ENCODE results near the gene MAP3K20. TPM values are rescaled to one million over a fixed set of nuclear protein-coding genes. Genes with fewer than 3 reads are reported as not detected.
"Not testable (repeated sequence)": the region's sequence is repeated elsewhere in the genome, so short reads cannot be mapped to it uniquely, and the experiment has no call there.

The MAP3K20 gene
- total RNA-seq, 2 experiments from 2014 or later: 11.0 to 11.9 TPM

DNA sequence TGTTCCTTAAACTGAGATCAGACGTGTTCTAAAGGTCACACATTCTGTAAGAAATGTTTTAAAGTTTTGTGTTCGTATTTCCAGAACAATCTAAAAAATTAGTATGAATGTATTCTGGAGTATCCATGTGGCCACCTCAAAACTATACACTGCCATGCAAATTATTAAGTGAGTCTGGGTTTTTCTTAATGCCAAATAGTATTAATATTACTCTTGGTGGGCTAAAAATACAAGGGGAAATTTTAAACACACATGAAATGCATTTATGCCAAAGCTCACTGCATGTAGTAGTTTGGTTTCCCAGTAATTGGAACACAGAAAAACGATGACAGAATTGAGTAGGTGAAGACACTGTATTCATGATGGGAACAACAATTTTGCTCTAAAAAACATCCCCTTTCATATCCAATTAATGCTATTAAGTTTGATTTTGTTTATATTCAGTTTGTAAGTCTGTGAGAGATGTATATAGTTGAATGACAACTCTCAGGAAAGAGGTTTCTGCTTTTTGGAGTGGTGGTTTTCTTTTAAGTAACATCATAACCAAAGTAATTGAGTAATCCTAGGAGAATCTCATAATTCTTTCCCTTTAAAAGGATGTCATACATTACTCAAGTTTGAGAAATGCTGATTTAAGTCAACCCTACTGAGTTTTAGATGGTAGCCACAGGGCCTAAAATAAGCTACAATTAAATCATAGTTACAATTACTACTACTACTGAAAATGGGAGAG, 203.3 kb downstream of the MAP3K20 start:
- Mint-ChIP-seq H3K27me3 (no peaks in the 10 kb centered on the region), H3K36me3 (no peaks in the 10 kb centered on the region), H3K4me3 (no peak overlapping the region), H3K27ac (no peak overlapping the region), H3K9me3 (peaks cover 3% of the 10 kb centered on the region), H3K4me1 (no peaks in the 10 kb centered on the region)
- no peak for DNase-seq

DNA sequence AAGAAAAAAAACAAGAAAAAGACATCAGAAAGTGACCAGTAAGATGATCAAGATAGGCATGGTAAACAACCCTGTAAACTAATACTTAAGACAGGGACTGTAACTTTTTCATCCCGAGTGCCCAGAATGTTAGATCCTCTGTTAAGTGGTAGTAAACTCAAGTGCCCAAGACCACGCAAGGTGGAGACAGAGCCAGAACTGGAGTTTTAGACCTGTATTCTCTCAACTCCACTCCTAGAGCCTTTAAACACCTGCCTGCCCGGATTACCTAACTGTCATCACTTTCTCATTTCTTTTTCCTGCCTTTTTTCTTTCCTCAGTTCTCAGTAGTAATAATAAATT, 203.9 kb downstream of the MAP3K20 start:
- no peaks in the 10 kb centered on the region for H3K4me1 Mint-ChIP-seq
- H3K9me3 Mint-ChIP-seq: no peaks in the 10 kb centered on the region
- no peak for DNase-seq
- no peaks in the 10 kb centered on the region for H3K36me3 Mint-ChIP-seq
- no peak overlapping the region for H3K4me3 Mint-ChIP-seq
- no peaks in the 10 kb centered on the region for H3K27me3 Mint-ChIP-seq
- H3K27ac Mint-ChIP-seq: no peak overlapping the region

DNA sequence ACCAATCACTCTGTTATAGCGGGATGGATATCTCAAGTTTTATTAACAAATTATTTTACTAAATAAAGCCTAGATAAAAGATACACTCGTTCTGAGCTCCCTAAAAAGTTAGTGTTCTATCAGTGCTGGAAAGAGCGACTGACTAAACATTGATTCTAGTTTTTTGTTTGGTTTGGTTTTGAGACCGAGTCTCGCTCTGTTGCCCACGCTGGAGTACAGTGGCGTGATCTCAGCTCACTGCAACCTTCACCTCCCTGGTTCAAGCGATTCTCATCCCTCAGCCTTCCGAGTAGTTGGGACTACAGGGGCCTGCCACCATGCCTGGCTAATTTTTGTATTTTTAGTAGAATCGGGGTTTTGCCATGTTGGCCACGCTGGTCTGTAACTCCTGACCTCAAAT, 205.2 kb downstream of the MAP3K20 start:
- Mint-ChIP-seq H3K4me1 (no peaks in the 10 kb centered on the region), H3K27ac (no peak overlapping the region), H3K36me3 (no peaks in the 10 kb centered on the region), H3K4me3 (no peak overlapping the region), H3K27me3 (no peaks in the 10 kb centered on the region), H3K9me3 (no peaks in the 10 kb centered on the region)
- DNase-seq: no peak

DNA sequence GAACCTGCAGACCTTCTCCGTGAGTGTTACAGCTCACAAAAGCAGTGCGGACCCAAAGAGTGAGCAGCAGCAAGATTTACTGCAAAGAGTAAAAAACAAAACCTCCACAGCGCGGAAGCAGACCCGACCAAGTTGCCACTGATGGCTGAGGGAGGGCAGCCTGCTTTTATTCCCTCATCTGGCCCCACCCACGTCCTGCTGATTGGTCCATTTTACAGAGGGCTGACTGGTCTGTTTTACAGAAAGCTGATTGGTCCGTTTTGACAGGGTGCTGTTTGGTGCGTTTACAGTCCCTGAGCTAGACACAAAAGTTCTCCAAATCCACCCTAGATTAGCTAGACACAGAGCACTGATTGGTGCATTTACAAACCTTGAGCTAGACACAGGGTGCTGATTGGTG, 206.3 kb downstream of the MAP3K20 start:
- not testable (repeated sequence) for H3K36me3 Mint-ChIP-seq, H3K4me1 Mint-ChIP-seq, H3K4me3 Mint-ChIP-seq, H3K27ac Mint-ChIP-seq, H3K27me3 Mint-ChIP-seq, DNase-seq, H3K9me3 Mint-ChIP-seq

DNA sequence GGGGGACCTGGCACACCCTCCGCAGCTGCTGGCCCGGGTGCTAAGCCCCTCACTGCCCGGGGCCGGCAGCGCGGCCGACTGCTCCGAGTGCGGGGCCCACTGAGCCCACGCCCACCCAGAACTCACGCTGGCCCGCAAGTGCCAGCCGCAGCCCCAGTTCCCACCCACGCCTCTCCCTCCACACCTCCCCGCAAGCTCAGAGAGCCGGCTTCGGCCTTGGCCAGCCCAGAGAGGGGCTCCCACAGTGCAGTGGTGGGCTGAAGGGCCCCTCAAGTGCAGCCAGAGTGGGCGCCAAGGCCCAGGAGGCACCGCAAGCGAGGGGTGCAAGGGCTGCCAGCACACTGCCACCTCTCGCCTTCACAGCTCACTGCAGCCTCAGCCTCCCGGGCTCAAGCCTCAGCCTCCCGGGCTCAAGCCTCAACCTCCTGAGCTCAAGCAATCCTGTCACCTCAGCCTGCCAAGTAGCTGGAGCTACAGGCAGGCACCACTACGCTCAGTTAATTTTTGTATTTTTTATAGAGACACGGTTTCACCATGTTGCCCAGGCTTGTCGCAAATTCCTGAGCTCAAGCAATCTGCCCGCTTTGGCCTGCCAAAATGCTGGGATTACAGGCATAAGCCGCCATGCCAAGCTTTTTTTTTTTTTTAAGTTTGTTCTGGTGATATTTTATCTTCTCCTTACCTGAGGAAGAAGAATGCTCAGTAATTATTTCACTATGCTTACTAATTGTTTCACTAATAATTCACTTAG, 207.3 kb downstream of the MAP3K20 start:
- Mint-ChIP-seq H3K4me3 (no peak overlapping the region), H3K36me3 (no peaks in the 10 kb centered on the region), H3K4me1 (no peaks in the 10 kb centered on the region), H3K27me3 (no peaks in the 10 kb centered on the region), H3K27ac (no peak overlapping the region), H3K9me3 (no peaks in the 10 kb centered on the region)
- no peak for DNase-seq

DNA sequence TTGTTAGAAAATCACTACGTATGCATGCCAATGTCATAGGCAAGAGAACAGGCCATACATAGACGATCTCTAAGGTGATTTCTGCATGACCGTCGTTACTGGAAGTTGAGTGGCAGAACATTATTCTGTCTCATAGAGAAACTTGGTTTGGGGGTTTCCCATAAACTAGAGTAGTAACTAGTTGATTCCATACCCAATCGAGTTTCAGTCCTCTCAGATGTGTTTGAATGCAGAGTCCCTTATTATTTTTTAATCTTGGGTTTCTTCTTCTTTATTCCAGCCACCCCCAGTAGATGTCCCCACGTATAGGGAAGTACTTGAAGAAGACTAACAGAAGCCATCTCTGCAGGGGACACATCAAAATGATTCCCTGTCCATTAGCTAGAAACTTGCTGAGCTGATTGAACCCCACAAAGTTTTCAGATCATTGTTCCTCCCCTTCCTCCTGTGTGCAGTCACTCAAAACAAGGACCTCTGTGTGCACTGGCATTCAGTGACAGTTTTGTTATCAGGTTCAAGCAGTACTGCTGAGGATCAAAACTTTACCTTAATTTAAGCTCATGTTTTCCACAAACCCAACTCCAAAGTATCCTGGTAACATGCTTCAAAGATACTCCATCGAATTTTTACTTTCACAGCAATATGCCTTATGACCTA, 210.6 kb downstream of the MAP3K20 start:
- peaks cover 7% of the 10 kb centered on the region for H3K27me3 Mint-ChIP-seq
- H3K9me3 Mint-ChIP-seq: no peaks in the 10 kb centered on the region
- DNase-seq: no peak
- no peaks in the 10 kb centered on the region for H3K4me1 Mint-ChIP-seq
- H3K36me3 Mint-ChIP-seq: no peaks in the 10 kb centered on the region
- H3K4me3 Mint-ChIP-seq: no peak overlapping the region
- H3K27ac Mint-ChIP-seq: no peak overlapping the region

DNA sequence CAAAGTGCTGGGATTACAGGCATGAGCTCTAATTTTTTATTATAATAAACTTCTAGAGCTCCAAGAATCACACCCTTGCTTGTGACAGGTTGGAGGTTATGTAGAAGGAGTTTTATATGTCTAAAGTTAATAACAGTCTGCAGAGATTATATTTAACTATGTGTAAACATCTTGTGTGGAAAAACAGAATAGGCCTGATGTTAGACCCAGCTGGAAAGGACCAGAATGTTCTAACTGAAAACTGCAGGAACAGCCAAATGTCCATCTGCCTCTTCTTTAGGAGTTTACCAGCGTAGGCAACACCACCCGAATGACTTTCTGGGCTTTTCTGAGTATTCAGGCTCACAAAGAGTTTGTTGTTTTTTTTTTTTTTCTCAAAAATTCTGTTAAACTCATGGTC, 211.9 kb downstream of the MAP3K20 start:
- no peaks in the 10 kb centered on the region for H3K36me3 Mint-ChIP-seq

DNA sequence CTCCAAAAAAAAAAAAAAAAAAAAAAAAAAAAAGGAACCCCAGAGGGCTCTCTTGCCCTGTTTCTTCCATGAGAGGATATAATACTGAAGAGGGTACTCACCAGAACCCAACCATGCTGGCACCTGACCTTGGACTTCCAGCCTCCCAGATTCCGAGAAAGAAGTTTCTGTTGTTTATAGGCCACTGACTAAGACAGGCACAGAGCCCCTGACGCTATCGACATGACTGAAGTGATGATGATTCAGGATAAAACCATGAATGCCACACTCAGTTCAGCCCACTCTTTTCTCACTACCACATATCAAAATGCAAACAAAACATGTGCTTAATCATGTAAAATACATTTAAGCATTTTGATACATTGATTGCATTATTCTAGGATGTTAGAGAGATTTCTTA, 212.9 kb downstream of the MAP3K20 start:
- Mint-ChIP-seq H3K4me1 (no peaks in the 10 kb centered on the region), H3K4me3 (no peak overlapping the region), H3K27ac (no peak overlapping the region), H3K27me3 (peaks cover 11% of the 10 kb centered on the region), H3K36me3 (no peaks in the 10 kb centered on the region), H3K9me3 (no peaks in the 10 kb centered on the region)
- DNase-seq: no peak

More for the DNA sequence above, 211.9 kb downstream of the MAP3K20 start:
- Mint-ChIP-seq H3K4me3 (no peak overlapping the region), H3K27me3 (peaks cover 11% of the 10 kb centered on the region), H3K9me3 (no peaks in the 10 kb centered on the region), H3K4me1 (no peaks in the 10 kb centered on the region), H3K27ac (no peak overlapping the region)
- no peak for DNase-seq

DNA sequence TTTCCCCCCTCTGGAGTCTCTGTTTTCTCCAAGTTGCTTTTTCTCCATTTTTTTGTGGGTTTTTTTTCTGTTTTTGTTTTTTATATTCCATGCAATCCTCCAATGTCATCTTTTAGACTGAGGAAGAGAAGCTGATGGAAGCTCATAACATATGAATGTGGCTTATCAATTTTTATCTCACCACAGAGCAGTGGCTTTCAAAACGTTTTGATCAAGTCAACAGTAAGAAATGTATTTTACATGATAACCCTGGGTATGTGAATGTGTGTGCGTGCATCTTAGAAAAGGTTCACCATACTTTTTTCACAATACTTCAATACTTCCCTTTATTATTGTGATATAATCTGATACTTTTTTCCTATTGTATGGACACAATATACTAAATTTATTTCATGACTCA, 214.4 kb downstream of the MAP3K20 start:
- Mint-ChIP-seq H3K9me3 (no peaks in the 10 kb centered on the region), H3K4me3 (no peak overlapping the region)

DNA sequence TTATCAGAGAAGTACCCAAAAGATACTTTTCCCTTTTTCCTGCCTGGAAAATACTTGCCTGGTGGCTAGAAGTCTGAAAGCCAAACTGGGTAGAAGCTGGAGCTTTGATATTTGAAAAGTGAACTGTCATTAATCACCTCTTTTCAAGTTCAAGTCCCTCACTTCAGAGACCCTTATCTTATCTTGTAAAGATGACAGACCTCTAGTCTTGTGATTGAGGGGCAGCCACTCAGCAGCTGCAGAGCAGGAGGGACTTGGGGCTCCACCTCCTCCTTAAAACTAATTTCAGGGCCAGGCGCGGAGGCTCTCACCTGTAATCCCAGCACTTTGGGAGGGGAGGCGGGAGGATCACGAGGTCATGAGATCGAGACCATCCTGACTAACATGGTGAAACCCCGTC, 214.9 kb downstream of the MAP3K20 start:
- Mint-ChIP-seq H3K4me1 (no peaks in the 10 kb centered on the region), H3K27me3 (peaks cover 11% of the 10 kb centered on the region), H3K4me3 (no peak overlapping the region), H3K9me3 (no peaks in the 10 kb centered on the region), H3K27ac (no peak overlapping the region), H3K36me3 (no peaks in the 10 kb centered on the region)
- DNase-seq: no peak

More for the DNA sequence above, 214.4 kb downstream of the MAP3K20 start:
- Mint-ChIP-seq H3K27me3 (peaks cover 11% of the 10 kb centered on the region), H3K27ac (no peak overlapping the region), H3K36me3 (no peaks in the 10 kb centered on the region), H3K4me1 (no peaks in the 10 kb centered on the region)
- DNase-seq: no peak

DNA sequence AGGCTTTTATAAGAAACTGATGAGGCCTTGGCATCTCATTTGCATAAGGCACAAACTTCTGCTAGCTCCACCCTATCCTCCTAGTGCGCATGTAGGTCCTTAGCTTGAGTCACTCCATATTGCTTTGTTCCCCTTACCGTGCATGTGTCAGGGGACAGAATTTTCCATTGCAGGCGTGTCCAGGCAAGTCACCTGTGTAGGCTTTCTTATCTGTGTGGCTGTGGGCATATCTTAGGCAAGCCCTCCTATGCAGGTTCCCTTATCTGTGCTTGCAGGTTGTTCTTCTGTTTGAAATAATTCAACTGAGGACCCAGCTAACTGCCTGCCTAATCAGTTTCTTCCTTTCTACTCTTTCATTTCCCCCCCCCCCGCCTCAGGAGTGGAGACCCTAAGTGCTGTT, 215.8 kb downstream of the MAP3K20 start:
- no peaks in the 10 kb centered on the region for H3K4me1 Mint-ChIP-seq
- no peak for DNase-seq
- H3K4me3 Mint-ChIP-seq: no peak overlapping the region
- H3K27me3 Mint-ChIP-seq: peaks cover 11% of the 10 kb centered on the region
- H3K27ac Mint-ChIP-seq: no peak overlapping the region
- peaks cover 3% of the 10 kb centered on the region for H3K9me3 Mint-ChIP-seq
- H3K36me3 Mint-ChIP-seq: no peaks in the 10 kb centered on the region

DNA sequence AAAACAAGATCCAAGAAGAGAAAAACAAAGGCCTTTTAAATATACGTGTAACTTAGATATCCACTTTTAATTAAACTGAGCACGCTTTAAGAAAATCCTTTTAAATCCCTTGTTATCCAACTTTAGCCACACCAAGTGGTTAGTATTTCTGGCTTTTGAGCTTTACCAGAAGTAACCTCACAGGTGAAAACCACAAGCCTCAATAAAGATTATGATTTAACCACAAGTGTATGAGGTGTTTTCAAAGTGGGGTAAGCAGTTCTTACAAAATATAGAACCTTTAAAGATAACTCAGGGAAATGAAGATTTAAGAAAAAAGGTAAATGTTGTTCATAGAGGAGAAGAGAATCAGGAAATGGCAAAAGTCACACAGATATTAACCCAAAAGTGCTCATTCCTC, 220.6 kb downstream of the MAP3K20 start:
- DNase-seq: no peak
- Mint-ChIP-seq H3K4me1 (no peaks in the 10 kb centered on the region), H3K9me3 (peaks cover 22% of the 10 kb centered on the region), H3K27ac (no peak overlapping the region), H3K36me3 (peaks cover 5% of the 10 kb centered on the region), H3K27me3 (peaks cover 6% of the 10 kb centered on the region), H3K4me3 (no peak overlapping the region)

DNA sequence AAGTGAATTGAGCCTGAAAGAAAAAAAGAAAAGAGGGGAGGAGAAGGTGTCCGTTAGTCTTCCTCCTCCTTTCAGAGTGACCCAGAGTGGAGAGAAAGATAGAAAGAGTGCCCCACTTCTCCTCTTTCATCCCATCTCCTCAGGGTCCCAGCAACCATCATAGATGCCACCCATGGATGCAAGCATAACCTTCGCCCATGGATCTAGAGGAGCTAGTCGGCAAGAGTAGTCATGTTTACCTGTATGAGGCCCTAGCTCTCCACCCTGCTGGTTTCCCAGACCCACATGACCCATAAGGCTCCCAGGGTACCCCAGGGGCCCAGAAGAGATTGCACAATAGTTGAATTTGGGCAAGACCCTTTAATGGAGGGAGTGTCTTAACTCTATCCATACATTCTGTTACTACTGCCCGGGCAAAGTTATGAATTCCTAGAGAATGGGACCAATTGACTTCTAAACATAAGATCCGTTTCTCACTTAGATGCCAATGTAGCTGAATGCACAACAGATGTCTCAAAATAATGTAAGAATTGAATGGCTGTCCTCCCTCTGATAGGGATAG, 223.0 kb downstream of the MAP3K20 start:
- Mint-ChIP-seq H3K27me3 (peaks cover 3% of the 10 kb centered on the region), H3K4me3 (no peak overlapping the region), H3K36me3 (peaks cover 5% of the 10 kb centered on the region), H3K4me1 (no peaks in the 10 kb centered on the region), H3K27ac (no peak overlapping the region), H3K9me3 (peaks cover 25% of the 10 kb centered on the region)
- no peak for DNase-seq

DNA sequence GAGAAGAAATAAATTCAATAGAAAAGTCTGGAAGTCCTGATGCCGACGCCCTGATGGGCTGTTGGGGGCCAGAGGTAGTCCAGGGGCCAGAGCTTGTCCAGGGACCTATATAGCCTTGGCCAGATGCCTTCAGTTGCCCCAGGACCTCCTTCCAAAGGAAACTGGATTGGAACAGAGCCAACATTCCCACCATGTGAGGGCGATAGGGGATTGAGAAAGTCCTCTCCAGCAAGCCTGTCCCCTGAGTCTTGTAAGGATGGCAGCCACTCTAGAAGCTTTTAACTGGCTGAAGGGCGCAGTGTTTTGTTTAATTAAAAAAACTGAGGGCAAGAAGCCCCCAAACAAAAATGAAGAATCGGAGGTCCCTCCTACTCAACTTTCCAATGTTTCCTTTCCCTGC, 224.1 kb downstream of the MAP3K20 start:
- peaks cover 3% of the 10 kb centered on the region for H3K27me3 Mint-ChIP-seq
- H3K4me3 Mint-ChIP-seq: no peak overlapping the region
- H3K9me3 Mint-ChIP-seq: peaks cover 25% of the 10 kb centered on the region
- no peak overlapping the region for H3K27ac Mint-ChIP-seq
- H3K4me1 Mint-ChIP-seq: no peaks in the 10 kb centered on the region
- DNase-seq: no peak
- H3K36me3 Mint-ChIP-seq: peaks cover 5% of the 10 kb centered on the region

DNA sequence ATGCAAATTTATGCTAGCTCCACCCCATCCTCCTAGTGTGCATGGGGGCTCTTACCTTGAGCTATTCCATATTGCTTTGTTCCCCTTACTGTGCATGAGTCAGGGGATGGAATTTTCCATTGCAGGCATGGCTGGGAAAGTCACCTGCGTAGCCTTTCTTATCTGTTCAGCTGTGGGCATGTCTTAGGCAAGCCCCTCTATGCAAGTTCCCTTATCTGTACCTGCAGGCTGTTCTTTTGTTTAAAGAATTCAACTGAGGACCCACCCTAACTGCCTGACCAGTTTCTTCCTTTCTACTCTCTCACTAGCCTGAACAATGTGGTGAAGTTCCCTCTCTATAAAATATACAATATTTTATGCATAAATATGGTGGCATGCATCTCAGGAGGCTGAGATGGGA, 224.8 kb downstream of the MAP3K20 start:
- Mint-ChIP-seq H3K27me3 (peaks cover 3% of the 10 kb centered on the region), H3K4me3 (no peak overlapping the region), H3K4me1 (no peaks in the 10 kb centered on the region), H3K27ac (no peak overlapping the region), H3K36me3 (peaks cover 5% of the 10 kb centered on the region), H3K9me3 (peaks cover 25% of the 10 kb centered on the region)
- no peak for DNase-seq

Measured in activated naive CD8-positive, alpha-beta T cell treated with anti-CD3 and anti-CD28 coated beads for 36 hours (primary cell).